Islet of Langerhans (tissue), 1 donor: ENCODE results near the gene FKBP11.
"Not testable (repeated sequence)": the region's sequence is repeated elsewhere in the genome, so short reads cannot be mapped to it uniquely, and the experiment has no call there.

ENCODE experiments used
- FAIRE-seq: peaks from one replicate; lab custom pipeline; 2011; peaks lifted over from hg19 to GRCh38; lab: Jason Lieb, UNC

FKBP11 gene

GRCh38 chr12:48954841-48955501, 29.7 kb upstream of the FKBP11 start:
- no peak for FAIRE-seq

GRCh38 chr12:48954061-48954460, 28.8 kb upstream of the FKBP11 start:
- no peak for FAIRE-seq

- FAIRE-seq, result no peak
These were observed 27.4 kb upstream of the FKBP11 start for GRCh38 chr12:48952691-48953090.

- FAIRE-seq, result no peak
These were observed 22.4 kb upstream of the FKBP11 start for GRCh38 chr12:48947727-48948126.

GRCh38 chr12:48946943-48947342, 21.7 kb upstream of the FKBP11 start:
- no peak for FAIRE-seq

GRCh38 chr12:48946205-48946604, 20.9 kb upstream of the FKBP11 start:
- no peak for FAIRE-seq

- no peak for FAIRE-seq
These were observed 17.9 kb upstream of the FKBP11 start for GRCh38 chr12:48943221-48943620.

- FAIRE-seq, result no peak
These were observed 14.9 kb upstream of the FKBP11 start for GRCh38 chr12:48940181-48940580.

GRCh38 chr12:48938805-48939204, 13.5 kb upstream of the FKBP11 start:
- no peak for FAIRE-seq

- FAIRE-seq, result no peak
These were observed 11.9 kb upstream of the FKBP11 start for GRCh38 chr12:48937170-48937569.

GRCh38 chr12:48936379-48936979, 11.2 kb upstream of the FKBP11 start:
- no peak for FAIRE-seq

- no peak for FAIRE-seq
These were observed 9.0 kb upstream of the FKBP11 start for GRCh38 chr12:48934312-48934706.

- no peak for FAIRE-seq
These were observed 8.5 kb upstream of the FKBP11 start for GRCh38 chr12:48933664-48934311.

- FAIRE-seq, result no peak
These were observed 7.6 kb upstream of the FKBP11 start for GRCh38 chr12:48932878-48933277.

- FAIRE-seq, result no peak
These were observed 5.2 kb upstream of the FKBP11 start for GRCh38 chr12:48930475-48930874.

GRCh38 chr12:48929551-48929950, 4.3 kb upstream of the FKBP11 start:
- FAIRE-seq, result no peak

GRCh38 chr12:48927261-48927660, 2.0 kb upstream of the FKBP11 start:
- FAIRE-seq, result no peak

GRCh38 chr12:48924617-48925303, 532 bp downstream of the FKBP11 start:
- FAIRE-seq, result no peak

- FAIRE-seq, result no peak
These were observed 2.2 kb downstream of the FKBP11 start for GRCh38 chr12:48923117-48923516.

GRCh38 chr12:48917857-48918537, 7.3 kb downstream of the FKBP11 start:
- FAIRE-seq, result no peak

GRCh38 chr12:48910196-48910595, 15.1 kb downstream of the FKBP11 start:
- FAIRE-seq, result no peak

- not testable (repeated sequence) for FAIRE-seq
These were observed 15.6 kb downstream of the FKBP11 start for GRCh38 chr12:48909698-48910097.

- FAIRE-seq, result no peak
These were observed 18.0 kb downstream of the FKBP11 start for GRCh38 chr12:48907245-48907644.
